ENCODE results near the gene PHACTR1.

DNA sequence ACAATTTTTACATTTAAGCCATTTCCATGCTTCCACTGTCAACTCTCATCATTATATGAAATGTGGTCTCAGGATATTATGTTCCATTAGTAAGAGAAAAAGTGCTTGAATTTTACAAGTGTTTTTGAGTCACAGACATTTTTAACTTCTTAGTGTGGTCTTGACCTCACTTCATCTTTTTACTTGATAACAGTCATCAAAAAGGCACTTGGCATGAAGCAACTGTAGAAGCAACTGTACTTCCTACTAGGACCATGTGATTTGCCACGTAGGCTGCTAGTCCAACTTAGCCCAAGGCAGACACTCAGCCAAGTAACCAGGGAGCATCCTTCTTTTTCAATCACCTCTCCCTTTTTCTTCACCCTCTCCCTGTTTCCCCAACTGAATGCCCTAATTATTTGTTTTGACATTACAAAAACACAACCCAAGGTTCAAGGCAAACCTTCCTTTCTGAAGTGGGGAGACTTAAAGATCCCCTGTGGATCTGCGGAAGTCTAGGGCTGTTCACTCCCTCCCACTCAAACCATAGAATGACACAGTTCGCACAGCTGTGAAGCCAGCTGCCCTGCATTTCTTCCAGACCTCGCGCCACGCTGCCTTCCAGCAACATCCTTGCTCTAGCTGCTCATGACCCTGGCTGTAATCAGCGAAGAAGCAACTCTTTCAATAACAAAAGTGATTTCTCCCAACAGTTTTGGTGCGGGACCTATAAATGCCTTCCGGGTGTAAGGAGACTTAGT lies 45.0 kb downstream of the PHACTR1 start:
- TF ChIP-seq, protein P1, sequence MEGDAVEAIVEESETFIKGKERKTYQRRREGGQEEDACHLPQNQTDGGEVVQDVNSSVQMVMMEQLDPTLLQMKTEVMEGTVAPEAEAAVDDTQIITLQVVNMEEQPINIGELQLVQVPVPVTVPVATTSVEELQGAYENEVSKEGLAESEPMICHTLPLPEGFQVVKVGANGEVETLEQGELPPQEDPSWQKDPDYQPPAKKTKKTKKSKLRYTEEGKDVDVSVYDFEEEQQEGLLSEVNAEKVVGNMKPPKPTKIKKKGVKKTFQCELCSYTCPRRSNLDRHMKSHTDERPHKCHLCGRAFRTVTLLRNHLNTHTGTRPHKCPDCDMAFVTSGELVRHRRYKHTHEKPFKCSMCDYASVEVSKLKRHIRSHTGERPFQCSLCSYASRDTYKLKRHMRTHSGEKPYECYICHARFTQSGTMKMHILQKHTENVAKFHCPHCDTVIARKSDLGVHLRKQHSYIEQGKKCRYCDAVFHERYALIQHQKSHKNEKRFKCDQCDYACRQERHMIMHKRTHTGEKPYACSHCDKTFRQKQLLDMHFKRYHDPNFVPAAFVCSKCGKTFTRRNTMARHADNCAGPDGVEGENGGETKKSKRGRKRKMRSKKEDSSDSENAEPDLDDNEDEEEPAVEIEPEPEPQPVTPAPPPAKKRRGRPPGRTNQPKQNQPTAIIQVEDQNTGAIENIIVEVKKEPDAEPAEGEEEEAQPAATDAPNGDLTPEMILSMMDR (IDR thresholded peaks at IDR 0.05) = no peak
- TF ChIP-seq POLR2A (IDR thresholded peaks at IDR 0.05) = no peak

Measured in lower leg skin (tissue), 3 donors.